Lung (tissue), 12 donors: Measurements from ENCODE around the gene APBB2. TPM values are rescaled to one million over a fixed set of nuclear protein-coding genes. Genes with fewer than 3 reads are reported as not detected.

Source experiments
- ATAC-seq: fragments of 200-7000 bp; cut with Tn5 transposase; one replicate; pipeline ENCODE4 v1.9.1; 2020; ENCODE audit warnings: moderate number of reproducible peaks; ENCODE audit not compliant: insufficient read depth, low FRiP score
- DNase-seq, 3 donors: peaks; one replicate each; pipeline ENCODE4 v3.0.0-alpha.2; 2013 to 2017
- H3K27ac ChIP-seq, 2 donors: one replicate each; pipeline ENCODE4 v1.5.1; 2013; ENCODE audit warnings: mild to moderate bottlenecking in 2 of 2, moderate library complexity in 2 of 2, control low read depth in 1 of 2, inconsistent platforms in 1 of 2, low read depth in 1 of 2, low read length in 1 of 2
- H3K27me3 ChIP-seq, 3 donors: one replicate each; pipeline ENCODE4 v1.5.1; 2013; ENCODE audit warnings: low read length in 2 of 3; ENCODE audit not compliant: control insufficient read depth in 3 of 3, insufficient read depth in 3 of 3
- H3K36me3 ChIP-seq, 4 donors: one replicate each; pipeline ENCODE4 v1.5.1; 2013; ENCODE audit warnings: low read length in 4 of 4, mild to moderate bottlenecking in 1 of 4, moderate library complexity in 1 of 4; ENCODE audit not compliant: control insufficient read depth in 4 of 4, insufficient read depth in 4 of 4
- H3K4me1 ChIP-seq, 5 donors: one replicate each; pipeline ENCODE4 v1.5.1; 2013; ENCODE audit warnings: low read length in 5 of 5, mild to moderate bottlenecking in 2 of 5, moderate library complexity in 1 of 5; ENCODE audit not compliant: control insufficient read depth in 5 of 5, insufficient read depth in 5 of 5
- H3K4me3 ChIP-seq: one replicate; pipeline ENCODE4 v1.5.1; 2013; ENCODE audit warnings: mild to moderate bottlenecking, control low read depth, moderate library complexity
- H3K9ac ChIP-seq, 2 donors: one replicate each; pipeline ENCODE4 v1.5.1; 2013; ENCODE audit warnings: low read length in 2 of 2, control low read depth in 1 of 2; ENCODE audit not compliant: insufficient read depth in 1 of 2
- H3K9me3 ChIP-seq, 4 donors: one replicate each; pipeline ENCODE4 v1.5.1; 2013; ENCODE audit warnings: low read length in 3 of 4, mild to moderate bottlenecking in 1 of 4, moderate library complexity in 1 of 4; ENCODE audit not compliant: control insufficient read depth in 4 of 4, insufficient read depth in 3 of 4
- WGBS, 2 donors: extraction: QIAGEN DNeasy Blood & Tissue Kit; methylation state at CpG; one replicate each; pipeline ENCODE4 v1.1.7; 2013; 5-methylcytosine and 5-hydroxymethylcytosine counted together
- polyA plus RNA-seq, 2 donors: library from polyadenylated mRNA; stranded (reverse); fragments of 200-250 nt; gene quantifications; one replicate each; pipeline ENCODE4 v1.2.1, GENCODE V29; 2013
- total RNA-seq, 2 donors: library from RNA; depleted of rRNA in 1 of 2; stranded (reverse); fragments of >200 nt in 1 of 2; gene quantifications; one replicate each; pipeline ENCODE4 v1.2.1, GENCODE V29; 2014 to 2021
- TF ChIP-seq, protein P1 (sequence below): IDR thresholded peaks from 2 replicates; pipeline ENCODE4 v1.5.1; 2012; ENCODE audit warnings: mild to moderate bottlenecking; ENCODE audit errors: control extremely low read depth, extremely low read depth
- donor health status: control.
- donor health status: control.
- donor health status: Bipolar disorder and iron deficiency.
- donor health status: healthy.
- donor health status: DM: yes; HTN: yes; CAD: no.

The APBB2 gene
- total and polyA plus RNA-seq, 4 donors: 13.3 to 99.0 (median 40.4) TPM

DNA sequence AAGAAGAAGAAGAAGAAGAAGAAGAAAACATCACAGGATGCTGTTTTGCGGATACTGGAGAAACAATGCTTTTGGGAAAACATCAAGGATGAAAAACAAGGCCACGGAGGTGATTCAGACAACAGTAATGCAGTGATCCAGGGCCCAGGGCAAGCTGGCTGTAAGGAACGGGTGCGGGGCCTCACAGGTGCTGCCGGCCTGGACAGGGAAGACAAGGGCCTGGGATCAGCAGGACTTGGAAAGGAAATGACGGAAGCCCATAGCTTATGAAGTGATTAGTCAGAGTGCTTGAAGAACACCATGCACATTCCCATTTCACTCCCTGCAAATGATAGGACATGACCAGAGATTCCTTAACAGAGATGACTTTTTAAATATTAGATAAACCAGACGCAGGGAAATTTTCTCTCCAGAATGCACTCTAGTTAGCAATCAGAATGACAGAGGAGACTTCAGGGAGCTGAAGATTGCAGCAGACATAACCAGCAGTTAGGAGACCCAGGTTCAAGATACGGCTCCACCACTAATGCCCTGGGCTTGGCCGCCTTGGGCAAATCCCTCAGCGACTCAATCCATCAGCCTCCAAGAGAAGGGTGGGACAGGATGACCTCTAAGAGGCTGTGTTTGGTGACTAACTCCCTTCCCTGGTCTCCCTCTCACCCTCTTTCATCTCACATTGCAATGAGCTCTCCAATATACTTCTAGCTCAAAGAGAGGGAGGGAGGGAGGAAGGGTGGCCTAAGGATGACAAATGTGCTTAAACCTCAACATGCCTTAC is 54.1 kb downstream of the APBB2 start:
- H3K9me3 ChIP-seq: peaks cover 0 to 2% (median 0%) of the 10 kb centered on the region in 4 donors
- 84 to 92% methylated on average over 10 of the region's 10 CpGs for WGBS, 2 donors
- no peak for DNase-seq
- TF ChIP-seq, protein P1, sequence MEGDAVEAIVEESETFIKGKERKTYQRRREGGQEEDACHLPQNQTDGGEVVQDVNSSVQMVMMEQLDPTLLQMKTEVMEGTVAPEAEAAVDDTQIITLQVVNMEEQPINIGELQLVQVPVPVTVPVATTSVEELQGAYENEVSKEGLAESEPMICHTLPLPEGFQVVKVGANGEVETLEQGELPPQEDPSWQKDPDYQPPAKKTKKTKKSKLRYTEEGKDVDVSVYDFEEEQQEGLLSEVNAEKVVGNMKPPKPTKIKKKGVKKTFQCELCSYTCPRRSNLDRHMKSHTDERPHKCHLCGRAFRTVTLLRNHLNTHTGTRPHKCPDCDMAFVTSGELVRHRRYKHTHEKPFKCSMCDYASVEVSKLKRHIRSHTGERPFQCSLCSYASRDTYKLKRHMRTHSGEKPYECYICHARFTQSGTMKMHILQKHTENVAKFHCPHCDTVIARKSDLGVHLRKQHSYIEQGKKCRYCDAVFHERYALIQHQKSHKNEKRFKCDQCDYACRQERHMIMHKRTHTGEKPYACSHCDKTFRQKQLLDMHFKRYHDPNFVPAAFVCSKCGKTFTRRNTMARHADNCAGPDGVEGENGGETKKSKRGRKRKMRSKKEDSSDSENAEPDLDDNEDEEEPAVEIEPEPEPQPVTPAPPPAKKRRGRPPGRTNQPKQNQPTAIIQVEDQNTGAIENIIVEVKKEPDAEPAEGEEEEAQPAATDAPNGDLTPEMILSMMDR: no peak
- H3K27me3 ChIP-seq: no peaks in the 10 kb centered on the region
- no peak overlapping the region for H3K27ac ChIP-seq
- no peak overlapping the region for H3K4me3 ChIP-seq
- peak; percentile 41 for ATAC-seq
- H3K36me3 ChIP-seq: no peaks in the 10 kb centered on the region
- peaks cover 5 to 11% (median 5%) of the 10 kb centered on the region in 5 donors for H3K4me1 ChIP-seq
- no peak overlapping the region for H3K9ac ChIP-seq

DNA sequence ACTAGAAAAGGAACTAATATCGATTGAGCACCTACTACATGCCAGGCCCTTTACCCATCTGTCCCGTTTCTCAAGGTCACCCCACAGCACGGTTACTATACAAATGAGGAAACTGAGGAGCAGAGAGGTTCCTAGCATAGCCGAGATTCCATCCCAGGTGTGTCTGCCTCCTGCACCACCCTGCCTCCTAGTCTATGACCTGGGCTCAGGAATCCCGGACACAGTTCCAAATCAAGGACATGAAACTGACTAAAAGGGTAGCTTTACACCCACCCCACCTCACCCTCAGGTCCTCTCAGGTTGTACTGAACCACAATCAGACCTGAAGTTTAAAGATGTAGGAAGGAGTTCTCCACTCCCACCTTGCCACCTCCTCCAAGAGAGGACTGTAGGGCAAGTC is 55.6 kb downstream of the APBB2 start:
- no peak overlapping the region for H3K4me3 ChIP-seq
- no peak for ATAC-seq
- H3K9me3 ChIP-seq: peaks cover 0 to 2% (median 0%) of the 10 kb centered on the region in 4 donors
- no peak overlapping the region for H3K9ac ChIP-seq
- no peaks in the 10 kb centered on the region for H3K36me3 ChIP-seq
- peaks cover 5 to 15% (median 5%) of the 10 kb centered on the region in 5 donors for H3K4me1 ChIP-seq
- H3K27ac ChIP-seq: no peak overlapping the region
- DNase-seq: no peak
- TF ChIP-seq, protein P1: no peak
- 96% methylated on average over 5 of the region's 5 CpGs for WGBS, 2 donors
- H3K27me3 ChIP-seq: no peaks in the 10 kb centered on the region

DNA sequence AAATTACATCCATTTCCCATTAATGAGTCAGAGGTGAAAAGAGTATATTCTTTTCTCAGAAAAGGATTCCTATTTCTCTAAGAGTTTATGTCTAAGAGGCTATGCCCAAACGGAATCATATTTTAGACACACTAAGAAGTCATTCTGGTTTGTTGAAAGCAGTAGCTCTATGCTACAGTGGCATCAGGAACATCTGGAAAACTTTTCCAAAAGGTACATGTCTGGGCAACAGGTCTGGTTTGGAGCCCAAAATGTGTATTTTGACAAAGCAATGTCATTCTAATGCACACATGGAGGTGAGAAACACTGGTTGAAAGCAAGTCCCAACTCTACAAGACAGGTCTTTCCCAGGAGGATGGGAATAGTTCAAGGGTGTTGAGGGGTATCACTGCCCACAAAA is 56.1 kb downstream of the APBB2 start:
- H3K27ac ChIP-seq: no peak overlapping the region
- H3K4me3 ChIP-seq: no peak overlapping the region
- 78 to 90% methylated on average over 1 of the region's 1 CpG for WGBS, 2 donors

More for the DNA sequence above, 56.1 kb downstream of the APBB2 start:
- Histone ChIP-seq H3K27me3 (no peaks in the 10 kb centered on the region), H3K4me1 (peaks cover 5 to 15% (median 5%) of the 10 kb centered on the region in 5 donors), H3K9ac (no peak overlapping the region), H3K36me3 (no peaks in the 10 kb centered on the region), H3K9me3 (peaks cover 0 to 2% (median 0%) of the 10 kb centered on the region in 4 donors)
- ATAC-seq (no peak), DNase-seq (no peak)
- TF ChIP-seq, protein P1: no peak
